ENCODE measurements around the gene TRPV5.

DNA sequence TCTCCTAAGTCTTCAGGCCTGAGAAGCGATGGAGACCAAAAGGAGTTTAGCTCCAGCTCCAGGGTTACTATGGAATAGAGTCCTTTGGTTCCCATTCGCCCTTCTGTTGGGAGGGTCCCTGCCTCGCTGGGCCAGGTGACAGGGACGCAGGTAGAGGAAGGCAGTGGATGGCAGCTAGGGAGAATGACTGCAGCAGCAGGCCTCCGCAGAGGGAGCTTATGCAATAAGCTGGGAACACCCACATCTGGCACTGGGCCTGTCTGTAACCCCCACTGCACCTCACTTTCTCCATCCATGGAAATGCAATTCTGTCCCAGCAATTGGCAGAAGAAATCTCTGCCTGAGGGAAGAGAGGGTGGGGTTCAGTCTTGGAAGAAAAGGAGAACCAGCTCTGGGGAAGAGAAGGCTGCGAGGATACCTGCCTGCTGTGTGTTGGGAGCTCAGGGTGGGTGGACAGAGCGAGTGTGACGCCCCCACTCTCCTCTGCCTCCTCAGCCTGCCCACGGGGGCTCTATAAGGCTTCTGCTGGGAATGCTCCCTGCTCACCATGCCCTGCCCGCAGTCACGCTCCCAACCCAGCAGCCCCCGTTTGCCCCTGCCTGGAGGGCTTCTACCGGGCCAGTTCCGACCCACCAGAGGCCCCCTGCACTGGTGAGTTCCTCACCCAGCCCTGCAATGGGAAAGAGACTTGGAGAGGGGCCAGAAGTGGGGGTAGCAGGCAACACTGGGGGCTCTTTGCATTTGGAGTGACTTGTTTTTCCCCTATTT, 68.4 kb downstream of the TRPV5 start:
- no peak for TF ChIP-seq CTCF (conservative IDR thresholded peaks at IDR 0.05; ENCODE audit: low read length)
- no peak for TF ChIP-seq EZH2phosphoT487 (IDR thresholded peaks at IDR 0.05; ENCODE audit: borderline replicate concordance, low read depth, low read length)

Measured in OCI-LY7 (cell line).